Endodermal cell (in vitro differentiated cells): ENCODE results near the gene PAIP2B. TPM values are rescaled to one million over a fixed set of nuclear protein-coding genes. Genes with fewer than 3 reads are reported as not detected.

Source experiments
- DNase-seq: peaks from one replicate; pipeline ENCODE4 v3.0.0-alpha.2; 2017
- H3K27ac ChIP-seq: 2 replicates; pipeline ENCODE4 v1.5.1; 2013; ENCODE audit warnings: mild to moderate bottlenecking, low read depth, low read length, moderate library complexity
- H3K27me3 ChIP-seq: 2 replicates; pipeline ENCODE4 v1.6.1; 2013; ENCODE audit warnings: mild to moderate bottlenecking, low read length, moderate library complexity; ENCODE audit not compliant: insufficient read depth, control insufficient read depth, poor library complexity, severe bottlenecking
- H3K36me3 ChIP-seq: 2 replicates; pipeline ENCODE4 v1.7.0; 2013; ENCODE audit warnings: mild to moderate bottlenecking, low read length, moderate library complexity; ENCODE audit not compliant: control insufficient read depth, insufficient read depth
- H3K4me1 ChIP-seq: one replicate; pipeline ENCODE4 v1.7.0; 2013; ENCODE audit warnings: low read length; ENCODE audit not compliant: control insufficient read depth, insufficient read depth
- H3K4me3 ChIP-seq: 2 replicates; pipeline ENCODE4 v1.5.1; 2013; ENCODE audit warnings: mild to moderate bottlenecking, low read length, moderate library complexity
- H3K9ac ChIP-seq: 2 replicates; pipeline ENCODE4 v1.6.1; 2013; ENCODE audit warnings: mild to moderate bottlenecking, low read length, moderate library complexity; ENCODE audit not compliant: poor library complexity, severe bottlenecking; ENCODE audit errors: extremely low read depth
- H3K9me3 ChIP-seq: 2 replicates; pipeline ENCODE4 v1.6.1; 2013; ENCODE audit warnings: mild to moderate bottlenecking, low read length, moderate library complexity; ENCODE audit not compliant: control insufficient read depth
- H3K27ac Mint-ChIP-seq: 2 replicates; pipeline ENCODE4 v1.8.0; 2020; ENCODE audit warnings: mixed read lengths
- H3K27me3 Mint-ChIP-seq: 2 replicates; pipeline ENCODE4 v1.8.0; 2021; ENCODE audit warnings: mild to moderate bottlenecking, mixed read lengths; ENCODE audit not compliant: insufficient read depth
- H3K36me3 Mint-ChIP-seq: 2 replicates; pipeline ENCODE4 v1.8.0; 2020; ENCODE audit warnings: low read depth, mixed read lengths
- H3K4me1 Mint-ChIP-seq: 2 replicates; pipeline ENCODE4 v1.8.0; 2020; ENCODE audit warnings: mixed read lengths
- H3K4me3 Mint-ChIP-seq: 2 replicates; pipeline ENCODE4 v1.8.0; 2020; ENCODE audit warnings: mild to moderate bottlenecking, moderate library complexity, mixed read lengths
- H3K9me3 Mint-ChIP-seq: 2 replicates; pipeline ENCODE4 v1.8.0; 2020; ENCODE audit warnings: mild to moderate bottlenecking, mixed read lengths
- total RNA-seq, 2 donors: library from RNA; stranded (reverse); fragmentation: NEBNext Ultra II Directional in 1 of 2; extraction: Animal tissue kit (Norgen Biotek cat#: 25700) in 1 of 2; gene quantifications; 2 replicates in 1 of 2; 3 replicates in 1 of 2; pipeline ENCODE4 v1.2.1, GENCODE V29; 2021
- TF ChIP-seq, protein P1 (sequence below): fragments of 200-600 bp; sonication (generic); conservative IDR thresholded peaks from 2 replicates; pipeline ENCODE4 v1.5.0; 2021; ENCODE audit warnings: antibody characterized with exemption, mild to moderate bottlenecking

PAIP2B gene
- total RNA-seq, 2 donors from 2014 or later = 21.2 to 29.6 TPM

DNA sequence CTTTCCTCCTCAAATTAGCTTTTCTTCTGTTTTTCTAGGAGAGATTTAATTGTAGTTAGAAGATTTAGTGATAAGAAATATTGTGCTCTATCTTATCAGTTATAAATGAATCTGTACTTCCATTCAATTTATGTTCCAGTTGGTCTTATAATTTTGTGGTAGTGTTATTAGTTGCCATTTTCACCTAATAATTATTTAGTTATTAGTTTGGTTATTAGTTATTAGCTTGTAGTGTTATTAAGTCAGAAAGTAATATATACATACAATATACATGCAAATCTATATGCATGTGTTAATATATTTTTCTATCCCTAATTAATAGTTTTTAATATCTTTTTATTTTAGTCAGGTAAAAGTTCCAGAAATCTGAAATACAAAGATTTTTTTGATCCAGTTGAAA lies 93.3 kb downstream of the PAIP2B start:
- peaks cover 58% of the 10 kb centered on the region for H3K36me3 ChIP-seq
- H3K27ac ChIP-seq = no peak overlapping the region
- H3K4me1 ChIP-seq = no peaks in the 10 kb centered on the region
- H3K9me3 ChIP-seq = no peaks in the 10 kb centered on the region
- H3K36me3 Mint-ChIP-seq = peaks cover 29% of the 10 kb centered on the region
- no peak overlapping the region for H3K4me3 ChIP-seq
- no peaks in the 10 kb centered on the region for H3K9me3 Mint-ChIP-seq
- DNase-seq = no peak
- H3K4me1 Mint-ChIP-seq = peaks cover 5% of the 10 kb centered on the region
- no peak overlapping the region for H3K9ac ChIP-seq
- no peak overlapping the region for H3K4me3 Mint-ChIP-seq
- TF ChIP-seq, protein P1, sequence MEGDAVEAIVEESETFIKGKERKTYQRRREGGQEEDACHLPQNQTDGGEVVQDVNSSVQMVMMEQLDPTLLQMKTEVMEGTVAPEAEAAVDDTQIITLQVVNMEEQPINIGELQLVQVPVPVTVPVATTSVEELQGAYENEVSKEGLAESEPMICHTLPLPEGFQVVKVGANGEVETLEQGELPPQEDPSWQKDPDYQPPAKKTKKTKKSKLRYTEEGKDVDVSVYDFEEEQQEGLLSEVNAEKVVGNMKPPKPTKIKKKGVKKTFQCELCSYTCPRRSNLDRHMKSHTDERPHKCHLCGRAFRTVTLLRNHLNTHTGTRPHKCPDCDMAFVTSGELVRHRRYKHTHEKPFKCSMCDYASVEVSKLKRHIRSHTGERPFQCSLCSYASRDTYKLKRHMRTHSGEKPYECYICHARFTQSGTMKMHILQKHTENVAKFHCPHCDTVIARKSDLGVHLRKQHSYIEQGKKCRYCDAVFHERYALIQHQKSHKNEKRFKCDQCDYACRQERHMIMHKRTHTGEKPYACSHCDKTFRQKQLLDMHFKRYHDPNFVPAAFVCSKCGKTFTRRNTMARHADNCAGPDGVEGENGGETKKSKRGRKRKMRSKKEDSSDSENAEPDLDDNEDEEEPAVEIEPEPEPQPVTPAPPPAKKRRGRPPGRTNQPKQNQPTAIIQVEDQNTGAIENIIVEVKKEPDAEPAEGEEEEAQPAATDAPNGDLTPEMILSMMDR = no peak
- no peaks in the 10 kb centered on the region for H3K27me3 Mint-ChIP-seq
- no peaks in the 10 kb centered on the region for H3K27me3 ChIP-seq
- H3K27ac Mint-ChIP-seq = no peak overlapping the region

Other genes with a start within 250 kb of the PAIP2B start
- under 1 TPM; 0.24 to 0.97 TPM for gene ANKRD53, start 248.5 kb downstream of the PAIP2B start, total RNA-seq
- 10 to 100 TPM; 13.3 to 19.9 TPM for gene TEX261, start 232.2 kb downstream of the PAIP2B start, total RNA-seq
- gene NAGK, start 158.5 kb downstream of the PAIP2B start, total RNA-seq = 10 to 100 TPM; 72.6 to 80.8 TPM
- gene MCEE, start 96.9 kb downstream of the PAIP2B start, total RNA-seq = 10 to 100 TPM; 10.9 to 17.6 TPM
- gene MPHOSPH10, start 96.5 kb downstream of the PAIP2B start, total RNA-seq = 10 to 100 TPM; 30.2 to 35.8 TPM
- gene ZNF638, start 104.7 kb upstream of the PAIP2B start, total RNA-seq = 100 to 1,000 TPM; 196 to 208 TPM
- gene DYSF, start 226.5 kb upstream of the PAIP2B start, total RNA-seq = 1 to 10 TPM; 1.4 to 3.1 TPM